Activated T-cell treated with anti-CD3 and anti-CD28 coated beads for 24 hours (primary cell): ENCODE results near the gene ABCC1.
"Not testable (repeated sequence)": the region's sequence is repeated elsewhere in the genome, so short reads cannot be mapped to it uniquely, and the experiment has no call there.

Experiments used
- DNase-seq: peaks from one replicate; pipeline ENCODE4 v3.0.0-alpha.2; 2020; ENCODE audit warnings: low read depth

Gene ABCC1

DNA sequence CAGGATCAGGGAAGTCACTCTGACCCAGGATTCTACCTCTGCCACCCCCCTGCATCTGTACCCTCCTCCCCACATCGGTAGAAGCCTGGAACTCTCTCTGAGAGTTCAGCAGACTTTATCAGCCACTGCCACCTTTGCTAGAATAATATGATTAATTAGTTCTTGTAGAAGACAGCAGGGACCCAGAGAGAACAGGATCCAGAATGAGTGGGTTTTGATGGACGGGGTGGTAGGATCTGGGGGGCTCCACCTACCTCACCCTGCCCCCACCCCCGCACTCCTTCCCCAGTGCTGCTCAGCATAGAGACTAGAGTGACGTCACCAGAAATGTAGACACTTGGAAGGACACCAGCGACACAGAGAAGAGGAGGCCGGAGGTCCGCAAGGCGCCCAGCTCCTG lies 240.4 kb downstream of the ABCC1 start:
- DNase-seq = no peak

DNA sequence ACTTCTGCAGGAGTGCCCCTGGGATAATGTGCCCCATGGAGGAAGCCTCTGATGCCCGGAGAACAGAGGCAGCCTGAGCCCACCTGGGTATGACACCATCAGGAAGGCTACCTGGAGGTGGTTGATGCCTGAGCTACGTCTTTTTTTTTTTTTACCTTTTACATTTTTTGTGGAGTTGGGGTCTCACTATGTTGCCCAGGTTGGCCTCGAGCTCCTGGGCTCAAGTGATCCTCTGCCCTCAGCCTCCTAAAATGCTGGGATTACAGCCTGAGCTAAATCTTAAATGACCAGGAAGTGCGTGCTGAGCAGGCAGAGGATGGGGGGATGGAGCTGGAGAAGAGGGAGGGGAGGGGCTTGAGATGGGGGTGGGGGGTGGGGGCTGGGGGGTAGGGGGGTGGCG lies 241.1 kb downstream of the ABCC1 start:
- no peak for DNase-seq

GRCh38 chr16:16190966-16191365 lies 241.6 kb downstream of the ABCC1 start:
- not testable (repeated sequence) for DNase-seq

- DNase-seq = no peak
Observed at GRCh38 chr16:16191493-16192167, 242.2 kb downstream of the ABCC1 start.
